Measurements from ENCODE around the gene PDZD4.

PDZD4 gene

GRCh38 chrX:153784325-153784967, 45.9 kb downstream of the PDZD4 start:
- no peak for DNase-seq

- no peak for DNase-seq
Measured at GRCh38 chrX:153783378-153784013, 46.8 kb downstream of the PDZD4 start.

GRCh38 chrX:153782871-153783270, 47.5 kb downstream of the PDZD4 start:
- DNase-seq, result no peak

- DNase-seq, result no peak
Measured at GRCh38 chrX:153782313-153782712, 48.0 kb downstream of the PDZD4 start.

DNA sequence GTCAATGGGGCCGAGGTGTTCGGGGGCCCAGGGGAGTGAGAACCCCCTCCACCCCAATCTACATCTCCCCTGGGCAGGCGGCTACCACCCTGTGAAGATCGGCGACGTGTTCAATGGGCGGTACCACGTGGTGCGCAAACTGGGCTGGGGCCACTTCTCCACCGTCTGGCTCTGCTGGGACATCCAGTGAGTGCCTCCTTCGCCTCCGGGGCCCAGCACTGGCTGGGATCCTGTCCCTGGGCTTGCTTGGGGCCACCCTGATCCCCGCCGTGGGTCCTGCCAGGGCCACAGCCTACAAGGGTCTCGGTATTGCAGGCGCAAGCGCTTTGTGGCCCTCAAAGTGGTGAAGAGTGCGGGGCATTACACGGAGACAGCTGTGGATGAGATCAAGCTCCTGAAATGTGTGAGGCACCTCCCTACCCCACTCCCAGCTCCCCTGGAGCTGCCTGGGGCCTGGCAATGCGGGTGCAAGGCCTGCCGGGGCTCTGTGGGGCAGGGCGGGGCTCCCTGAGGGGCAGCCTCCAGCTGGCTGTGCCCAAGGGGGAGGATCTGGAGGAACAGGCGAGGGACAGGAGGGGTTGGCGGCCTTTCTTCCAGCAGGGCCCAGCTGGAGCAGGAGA, 48.8 kb downstream of the PDZD4 start:
- no peak for DNase-seq

- DNase-seq, result no peak
Measured at GRCh38 chrX:153780678-153781427, 49.5 kb downstream of the PDZD4 start, which contains the start of gene SRPK3. Gene SRPK3 (plus strand): TSS chrX:153781041. CDS start chrX:153781087, 46 bp downstream.

DNA sequence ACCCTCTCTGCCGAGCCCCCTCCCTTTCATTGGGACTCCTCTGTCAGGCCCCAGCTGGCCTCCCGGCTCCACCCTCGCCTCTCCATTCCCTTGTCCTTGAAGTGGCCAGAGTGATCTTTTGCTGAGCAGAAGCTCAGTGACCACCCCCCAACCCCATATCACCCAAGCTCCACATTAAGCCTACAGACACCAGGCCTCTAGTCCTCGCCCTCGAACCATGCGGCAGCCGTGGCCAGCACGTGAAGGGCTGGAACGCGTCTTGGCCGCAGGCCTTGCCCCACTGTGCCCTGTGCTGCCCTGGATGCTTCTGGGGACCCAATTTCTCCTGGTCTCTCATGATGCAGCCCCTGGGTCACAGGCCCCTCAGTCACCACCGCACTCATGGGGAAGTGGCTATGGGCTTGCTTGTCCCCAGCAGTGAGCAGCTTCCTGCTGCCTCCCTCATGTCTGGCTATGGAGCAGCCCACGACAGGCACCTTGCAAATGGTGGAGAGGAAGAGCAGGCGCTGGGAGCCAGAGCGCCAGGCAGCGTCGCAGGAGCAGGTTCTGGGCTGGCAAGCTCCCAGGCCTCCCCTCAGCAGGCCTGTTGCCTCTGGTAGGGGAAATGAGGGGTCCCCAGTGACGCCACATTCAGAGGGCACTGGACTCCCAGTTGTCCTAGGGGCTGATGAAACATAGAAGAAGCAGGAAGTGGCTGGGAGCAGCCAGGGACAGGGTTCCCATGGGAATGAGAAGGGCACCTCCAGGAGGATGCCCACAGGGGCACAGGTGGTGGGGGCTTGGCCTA, 50.3 kb downstream of the PDZD4 start:
- no peak for DNase-seq

DNA sequence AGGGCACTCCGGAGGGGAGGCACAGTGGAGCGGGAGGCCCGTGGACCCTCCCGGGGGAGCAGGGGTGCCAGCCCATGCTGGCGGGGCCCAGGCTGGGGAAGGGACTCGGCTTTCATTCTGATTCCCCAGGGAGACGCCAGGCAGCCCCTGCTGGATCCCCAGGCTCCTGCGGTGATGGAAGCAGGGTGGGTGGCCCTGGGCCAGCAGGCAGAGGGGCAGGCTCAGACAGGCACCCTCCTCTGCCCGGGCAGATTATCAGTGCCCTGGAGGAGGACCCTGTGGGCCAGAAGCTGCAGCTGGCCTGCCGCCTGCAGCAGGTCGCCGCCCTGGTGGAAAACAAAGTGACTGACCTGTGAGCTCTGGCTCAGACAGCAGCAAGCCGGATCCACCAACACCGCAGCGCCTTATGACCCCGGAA, 51.7 kb downstream of the PDZD4 start:
- no peak for DNase-seq

DNA sequence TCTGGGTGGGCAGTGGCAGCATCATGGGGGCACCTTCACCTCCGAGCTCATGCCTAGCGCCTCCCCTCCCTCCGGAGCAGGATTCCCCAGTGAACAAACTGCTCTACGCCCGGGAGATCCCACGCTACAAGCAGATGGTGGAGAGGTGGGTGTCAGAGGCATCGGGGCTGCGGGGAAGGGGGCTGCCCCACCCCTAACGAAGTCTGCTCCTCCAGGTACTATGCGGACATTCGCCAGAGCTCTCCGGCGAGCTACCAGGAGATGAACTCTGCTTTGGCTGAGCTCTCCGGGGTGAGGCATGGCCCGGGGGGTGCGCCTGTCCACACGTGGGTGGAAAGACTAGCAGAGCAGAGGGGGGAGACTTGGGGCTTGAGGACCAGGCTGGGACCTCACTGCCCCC, 52.2 kb downstream of the PDZD4 start:
- DNase-seq, result no peak

DNA sequence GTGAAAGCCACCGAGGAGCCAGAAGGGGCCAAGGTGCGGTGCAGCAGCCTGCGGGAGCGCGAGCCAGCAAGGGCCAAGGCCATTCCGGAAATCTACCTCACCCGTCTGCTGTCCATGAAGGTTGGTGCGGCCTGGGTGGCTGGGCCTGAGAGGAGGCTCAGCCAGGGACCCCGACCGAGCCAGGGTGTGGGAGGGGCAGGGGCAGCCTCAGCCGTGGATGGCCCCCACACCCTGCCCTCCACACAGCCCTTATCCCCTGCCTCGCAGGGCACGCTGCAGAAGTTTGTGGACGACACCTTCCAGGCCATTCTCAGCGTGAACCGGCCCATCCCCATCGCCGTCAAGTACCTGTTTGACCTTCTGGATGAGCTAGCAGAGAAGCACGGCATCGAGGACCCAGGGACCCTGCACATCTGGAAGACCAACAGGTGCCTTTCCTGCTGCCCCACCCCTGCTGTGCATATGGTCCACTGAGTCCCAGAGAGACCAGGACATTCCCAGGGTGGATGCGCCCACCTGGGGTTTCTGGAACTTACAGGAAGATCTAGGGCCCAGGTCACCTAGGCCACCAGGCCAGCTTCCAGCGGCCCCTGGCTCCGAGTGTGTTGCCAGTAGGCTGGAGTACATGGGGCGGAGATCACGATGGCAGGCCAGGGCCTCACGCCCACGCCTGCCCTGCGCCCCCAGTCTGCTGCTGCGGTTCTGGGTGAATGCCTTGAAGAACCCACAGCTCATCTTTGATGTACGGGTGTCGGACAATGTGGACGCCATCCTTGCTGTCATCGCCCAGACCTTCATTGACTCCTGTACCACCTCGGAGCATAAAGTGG, 52.9 kb downstream of the PDZD4 start:
- DNase-seq, result no peak

- no peak for DNase-seq
Measured at GRCh38 chrX:153776611-153777045, 53.7 kb downstream of the PDZD4 start.

GRCh38 chrX:153776120-153776599, 54.2 kb downstream of the PDZD4 start:
- no peak for DNase-seq

DNA sequence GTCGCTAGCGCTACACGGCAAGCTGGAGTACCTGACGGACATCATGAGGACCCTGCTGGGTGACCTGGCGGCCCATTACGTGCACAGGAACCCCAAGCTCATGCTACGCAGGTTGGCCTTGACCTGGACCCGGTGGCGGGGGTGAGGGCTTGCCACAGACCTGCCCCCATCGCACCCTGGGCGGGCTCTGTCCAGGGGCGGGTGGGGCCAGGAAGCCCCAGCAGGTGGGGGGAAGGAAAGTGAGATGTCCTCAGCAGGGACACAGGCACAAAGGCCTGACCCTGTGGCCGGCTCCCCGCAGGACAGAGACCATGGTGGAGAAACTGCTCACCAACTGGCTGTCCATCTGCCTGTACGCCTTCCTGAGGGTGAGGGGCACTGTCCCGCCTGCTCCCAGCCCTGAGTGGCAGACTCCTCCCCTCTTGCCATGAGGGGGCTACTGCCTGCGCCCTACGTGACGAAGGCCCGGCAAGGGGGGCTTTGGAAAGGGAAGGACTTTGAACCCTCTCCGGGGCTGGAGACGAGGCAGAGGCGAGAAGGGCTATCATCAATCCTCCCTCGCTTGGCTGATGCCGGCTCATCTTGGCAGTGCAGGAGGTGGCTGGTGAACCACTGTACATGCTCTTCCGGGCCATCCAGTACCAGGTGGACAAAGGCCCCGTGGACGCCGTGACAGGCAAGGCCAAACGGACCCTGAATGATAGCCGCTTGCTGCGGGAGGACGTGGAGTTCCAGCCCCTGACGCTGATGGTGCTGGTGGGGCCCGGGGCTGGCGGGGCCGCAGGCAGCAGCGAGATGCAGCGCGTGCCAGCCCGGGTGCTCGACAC, 54.8 kb downstream of the PDZD4 start:
- no peak for DNase-seq

DNA sequence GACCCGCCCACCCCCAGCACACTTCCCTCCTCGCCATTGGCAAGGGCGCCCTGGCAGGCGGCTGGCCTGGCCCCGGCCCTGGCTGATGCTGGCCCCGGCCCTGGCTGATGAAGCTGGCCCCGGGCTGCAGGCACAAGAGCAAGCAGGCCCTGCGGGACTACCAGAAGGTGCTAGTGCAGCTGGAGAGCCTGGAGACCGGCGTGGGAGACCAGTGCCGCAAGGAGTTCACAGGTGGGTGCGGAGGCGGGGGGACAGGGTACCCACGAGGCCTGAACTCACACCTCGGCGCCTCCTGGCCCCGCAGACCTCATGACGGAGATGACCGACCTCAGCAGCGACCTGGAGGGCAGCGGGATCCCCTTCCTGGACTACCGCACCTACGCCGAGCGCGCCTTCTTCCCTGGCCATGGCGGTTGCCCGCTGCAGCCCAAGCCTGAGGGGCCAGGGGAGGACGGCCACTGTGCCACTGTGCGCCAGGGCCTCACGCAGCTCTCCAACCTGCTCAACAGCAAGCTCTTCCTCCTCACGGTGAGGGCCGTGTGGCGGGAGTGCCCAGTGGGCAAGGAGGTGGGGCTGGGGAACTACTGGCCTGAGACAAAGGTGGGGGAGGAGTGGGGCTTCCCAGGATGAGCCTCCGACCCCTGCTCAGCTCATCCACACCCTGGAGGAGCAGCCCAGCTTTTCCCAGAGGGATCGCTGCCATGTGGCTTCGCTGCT, 55.6 kb downstream of the PDZD4 start:
- DNase-seq, result no peak

GRCh38 chrX:153773741-153774575, 56.4 kb downstream of the PDZD4 start:
- DNase-seq, result no peak

GRCh38 chrX:153773218-153773611, 57.1 kb downstream of the PDZD4 start:
- no peak for DNase-seq

DNA sequence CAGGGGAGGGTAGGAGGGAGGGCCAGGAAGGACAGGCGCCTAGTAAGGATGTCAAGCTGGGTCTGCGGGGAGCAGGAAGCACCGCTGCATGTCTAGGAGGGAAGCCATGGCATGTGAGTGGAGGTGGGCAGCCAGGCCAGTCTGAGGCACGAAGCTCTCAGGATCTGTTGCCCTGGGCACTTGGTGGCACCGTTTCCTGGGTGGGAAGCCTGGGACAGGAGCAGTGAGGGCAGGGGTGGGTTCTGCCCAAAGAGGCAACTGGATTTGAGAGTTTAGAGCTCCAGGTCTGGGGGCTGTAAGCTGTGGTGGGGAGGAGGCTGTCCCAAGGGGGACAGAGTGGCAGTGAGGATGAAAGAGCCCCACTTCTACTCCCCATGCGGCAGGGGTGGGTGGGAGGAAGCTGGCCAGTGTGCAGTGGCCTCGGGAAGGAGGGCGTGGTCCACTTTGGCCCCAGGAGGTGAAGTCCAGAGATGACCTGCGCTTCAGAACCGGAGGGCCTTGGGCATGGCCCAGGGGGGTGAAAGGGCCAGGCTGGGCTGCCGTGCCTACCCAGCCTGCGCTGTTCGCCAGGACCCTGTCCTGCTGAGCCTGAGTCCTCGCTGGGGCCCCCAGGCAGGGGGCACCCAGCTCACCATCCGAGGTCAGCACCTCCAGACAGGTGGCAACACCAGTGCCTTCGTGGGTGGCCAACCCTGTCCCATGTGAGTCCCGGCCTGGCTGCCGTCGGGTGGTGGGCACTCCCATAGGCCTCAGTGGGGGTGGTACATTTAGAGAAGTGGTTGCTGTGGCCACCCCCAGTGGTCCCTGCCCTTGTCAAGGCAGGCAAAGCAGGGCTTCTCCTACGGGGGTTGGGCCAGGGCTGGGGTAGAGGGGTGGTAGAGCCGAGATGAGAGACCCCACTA, 57.8 kb downstream of the PDZD4 start:
- no peak for DNase-seq

All from T-helper 2 cell (primary cell).